HG03442 (cell line): ENCODE data around the gene KRT38.
"Not testable (repeated sequence)": the region's sequence is repeated elsewhere in the genome, so short reads cannot be mapped to it uniquely, and the experiment has no call there.

Source experiments
- ATAC-seq: cut with Tn5 transposase; IDR thresholded peaks from one replicate; pipeline ENCODE4 v1.9.1; 2021; ENCODE audit warnings: mild to moderate bottlenecking, moderate library complexity; ENCODE audit not compliant: unreplicated experiment

The KRT38 gene

DNA sequence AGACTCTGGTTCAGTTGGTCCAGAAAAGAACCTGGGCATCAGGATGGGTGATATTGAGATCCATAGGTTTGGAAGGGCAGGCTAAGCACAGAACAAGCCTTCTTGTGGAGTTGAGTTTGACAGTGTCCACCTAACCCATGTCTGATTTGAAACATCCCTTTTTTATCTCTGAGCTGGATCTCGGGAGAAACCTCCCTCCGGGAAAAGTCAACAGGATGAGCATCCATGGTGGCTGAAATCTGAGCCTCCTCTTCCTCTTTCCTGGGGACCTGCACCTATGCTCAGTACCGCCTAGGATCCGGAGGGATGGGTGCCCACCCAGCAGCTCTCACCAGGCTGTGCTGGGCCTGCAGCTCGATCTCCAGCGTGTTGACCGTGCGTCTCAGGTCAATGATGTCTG lies 23.0 kb upstream of the KRT38 start:
- no peak for ATAC-seq

- no peak for ATAC-seq
These were observed 21.9 kb upstream of the KRT38 start for GRCh38 chr17:41462705-41463104.

DNA sequence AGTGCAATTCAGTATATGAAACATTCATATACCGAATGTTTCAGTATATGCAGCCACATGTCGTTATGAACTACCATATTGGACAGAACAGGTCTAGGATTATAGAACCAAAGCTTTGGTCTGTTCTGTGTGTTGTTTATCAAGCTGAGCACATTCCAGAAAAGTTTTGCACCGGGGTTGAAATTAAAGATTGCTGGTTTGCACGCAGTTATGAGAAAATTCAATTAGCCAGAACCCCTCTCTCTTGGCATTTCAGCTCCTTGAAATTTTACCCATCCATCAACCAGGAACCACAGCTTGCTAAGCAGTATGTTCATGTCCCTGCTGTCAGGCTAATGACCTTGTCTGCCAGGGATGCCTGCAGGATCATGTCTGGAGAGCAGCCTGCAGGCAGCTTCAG lies 16.9 kb upstream of the KRT38 start:
- no peak for ATAC-seq

- ATAC-seq, result no peak
These were observed 15.4 kb upstream of the KRT38 start for GRCh38 chr17:41456204-41456603.

DNA sequence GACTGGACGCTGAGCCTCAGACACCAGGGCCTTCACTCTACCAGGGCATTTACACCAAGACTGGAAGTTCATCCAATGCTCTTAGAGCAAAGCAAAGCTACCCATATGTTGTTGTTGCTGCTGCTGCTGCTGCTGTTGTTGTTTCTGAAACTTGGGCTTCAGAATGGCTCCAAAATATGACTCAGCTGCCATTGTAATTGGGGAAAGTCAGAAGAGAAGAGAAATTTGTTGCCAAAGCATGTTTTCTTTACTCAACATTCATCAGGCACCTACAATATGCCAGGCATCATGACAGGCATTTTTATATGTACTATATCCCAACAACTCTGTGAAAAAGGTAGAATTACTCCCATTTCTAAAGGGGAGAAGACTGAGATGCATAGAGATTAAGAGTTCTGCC lies 14.5 kb upstream of the KRT38 start:
- no peak for ATAC-seq

DNA sequence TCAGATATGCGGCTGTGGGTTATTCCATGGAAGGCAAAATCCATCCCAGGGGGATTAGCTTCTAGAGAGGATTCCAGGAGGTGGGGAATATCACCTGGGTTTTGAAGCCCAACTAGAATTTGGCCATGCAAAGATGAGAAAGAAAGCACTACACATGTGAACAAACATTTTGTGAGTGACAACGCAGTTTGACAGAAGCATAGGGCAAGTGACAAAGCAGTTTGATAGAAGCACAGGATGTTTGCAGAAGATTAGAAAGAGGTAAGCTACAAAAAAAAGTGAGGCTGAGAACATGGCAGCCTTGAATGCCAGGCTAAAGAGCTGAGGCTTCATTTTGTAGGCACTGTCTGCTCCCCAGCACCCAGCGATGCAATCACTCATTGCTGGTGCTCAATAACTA lies 12.3 kb upstream of the KRT38 start:
- ATAC-seq, result no peak

DNA sequence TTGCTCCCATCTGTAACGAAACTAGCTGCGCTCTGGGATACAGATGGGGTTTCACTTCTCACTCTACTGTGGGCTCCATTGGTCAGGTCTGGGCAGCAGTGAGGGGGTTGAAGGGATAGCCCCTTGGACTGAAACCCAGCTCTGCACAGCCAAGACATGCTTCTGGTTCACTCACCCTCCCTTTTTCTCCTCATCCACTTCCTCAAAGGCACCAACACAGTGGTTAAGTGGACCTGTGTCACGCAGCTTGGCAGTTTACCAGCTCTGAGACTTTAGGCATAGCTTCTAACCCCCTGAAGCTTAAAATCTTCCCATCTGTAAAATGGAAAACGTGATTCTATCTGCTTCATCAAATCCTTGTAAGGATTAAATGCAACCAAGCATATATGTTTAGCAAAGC lies 11.5 kb upstream of the KRT38 start:
- no peak for ATAC-seq

GRCh38 chr17:41451154-41451728 lies 10.5 kb upstream of the KRT38 start:
- no peak for ATAC-seq

GRCh38 chr17:41449008-41449407 lies 8.2 kb upstream of the KRT38 start:
- no peak for ATAC-seq

DNA sequence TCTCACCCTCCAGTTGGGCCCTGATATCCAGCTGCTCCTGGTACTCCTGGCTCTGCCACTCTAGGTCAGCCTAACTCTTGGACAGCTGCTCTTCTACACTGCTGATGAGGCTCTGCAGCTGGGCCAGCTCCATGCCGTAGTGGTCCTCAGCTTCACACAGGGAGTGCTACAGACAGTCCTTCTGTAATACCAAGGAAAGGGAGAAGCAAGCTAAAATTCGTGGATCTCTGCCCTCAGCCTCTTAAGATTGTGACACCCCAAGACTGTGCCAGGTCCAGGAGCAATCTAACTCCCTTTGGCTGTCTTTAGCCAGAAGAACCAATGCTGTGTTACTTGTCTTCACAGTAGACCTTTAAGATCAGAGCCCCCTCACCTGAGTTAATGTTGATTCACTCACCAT lies 7.7 kb upstream of the KRT38 start:
- ATAC-seq, result no peak

GRCh38 chr17:41446806-41447205 lies 6.0 kb upstream of the KRT38 start:
- no peak for ATAC-seq

DNA sequence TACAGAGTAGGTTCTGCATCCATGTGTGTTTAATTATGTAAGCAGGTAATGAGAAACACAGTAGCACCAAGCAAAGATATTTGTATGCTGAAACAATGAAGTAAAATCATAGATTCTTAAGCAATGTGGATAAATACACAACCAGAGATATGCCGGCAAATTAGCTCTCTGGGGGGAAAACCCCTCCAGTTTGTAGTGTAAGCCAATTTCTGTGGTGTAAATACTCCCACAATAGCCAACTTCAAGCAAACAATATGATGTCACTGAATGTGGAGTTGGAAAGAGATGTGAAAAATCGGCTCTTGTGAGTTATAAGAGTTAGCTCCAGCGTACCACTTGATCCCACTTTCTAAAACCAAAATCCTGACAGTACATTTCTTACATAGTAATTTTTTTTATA lies 3.9 kb upstream of the KRT38 start:
- ATAC-seq, result no peak

- no peak for ATAC-seq
These were observed 3.4 kb upstream of the KRT38 start for GRCh38 chr17:41444186-41444585.

GRCh38 chr17:41442739-41443138 lies 2.0 kb upstream of the KRT38 start:
- ATAC-seq, result no peak

DNA sequence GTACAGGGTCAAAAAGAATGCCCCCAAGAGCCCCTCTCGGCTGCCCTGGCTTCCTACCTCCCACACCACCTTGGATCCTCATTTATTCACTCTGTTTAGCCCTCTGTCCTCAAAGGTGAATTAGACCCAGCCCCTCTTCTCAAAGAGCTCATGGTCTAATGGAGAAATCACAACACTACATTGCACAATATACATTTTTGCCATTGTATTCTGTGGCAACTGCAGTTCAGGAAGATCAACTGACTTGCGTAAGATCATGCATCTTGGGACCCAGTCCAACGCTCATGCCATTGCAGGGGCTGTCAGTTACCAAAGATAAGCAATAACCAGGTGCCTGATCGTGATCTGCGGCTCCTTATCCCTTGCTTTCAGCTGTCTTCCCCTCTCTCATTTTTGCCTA lies 1.4 kb downstream of the KRT38 start:
- ATAC-seq, result no peak

DNA sequence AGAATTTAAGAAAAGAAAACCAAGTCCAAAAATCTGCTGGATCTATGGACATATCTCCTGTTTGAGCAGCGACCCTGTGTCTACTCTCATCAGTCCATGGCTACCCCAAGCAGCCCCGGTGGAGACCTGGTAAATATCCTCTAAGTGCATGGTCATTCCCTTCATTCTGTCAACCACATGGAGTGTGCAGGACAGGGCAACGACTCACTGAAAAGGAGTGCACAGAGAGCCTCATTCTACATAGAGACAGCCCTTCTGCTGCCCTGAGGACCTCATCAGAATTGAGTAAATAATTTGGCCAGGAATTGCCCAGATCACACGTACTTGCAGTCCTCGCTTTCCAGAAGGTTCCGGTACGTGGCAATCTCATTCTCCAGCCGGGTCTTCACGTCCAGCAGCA lies 3.0 kb downstream of the KRT38 start:
- ATAC-seq, result no peak

DNA sequence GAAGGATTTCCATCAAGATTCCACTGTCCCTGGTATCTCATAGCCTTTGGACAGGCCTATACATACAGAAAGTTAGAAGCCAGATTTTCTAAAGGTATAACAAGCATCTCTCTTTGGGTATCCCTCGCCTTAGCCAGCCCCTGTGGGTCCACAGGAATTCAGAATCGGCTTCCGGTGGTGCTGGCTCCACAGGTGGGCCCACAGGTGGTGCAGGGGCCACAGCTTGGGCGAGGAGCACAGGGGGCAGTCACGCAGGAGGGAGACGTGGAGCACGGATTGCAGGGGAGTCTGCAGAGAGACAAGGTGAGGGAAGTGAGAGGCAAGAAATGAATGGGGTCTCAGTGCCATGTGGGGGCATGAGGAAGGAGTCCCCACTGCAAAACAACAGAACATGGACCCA lies 3.5 kb downstream of the KRT38 start:
- ATAC-seq, result no peak

GRCh38 chr17:41434415-41434814 lies 6.4 kb downstream of the KRT38 start:
- ATAC-seq, result no peak

GRCh38 chr17:41434005-41434404 lies 6.8 kb downstream of the KRT38 start:
- no peak for ATAC-seq

DNA sequence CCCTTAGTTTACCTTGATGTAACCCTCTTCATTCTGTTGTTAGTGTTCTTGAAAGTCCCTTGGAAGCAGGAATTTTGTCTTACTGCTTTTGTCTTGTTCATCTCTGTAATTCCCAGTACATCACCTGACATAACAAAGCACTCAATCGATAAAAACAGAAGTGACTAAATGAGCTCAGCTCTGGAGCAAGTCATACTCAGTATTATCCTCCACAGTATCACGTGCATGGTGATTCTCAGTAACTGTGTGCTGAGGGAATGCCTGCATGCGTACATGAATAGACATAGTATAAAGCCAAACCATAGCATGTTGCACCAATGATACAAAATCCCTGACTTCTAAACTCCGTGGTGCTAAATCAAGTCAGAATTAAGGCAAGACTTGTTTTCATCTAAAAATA lies 7.2 kb downstream of the KRT38 start:
- no peak for ATAC-seq

DNA sequence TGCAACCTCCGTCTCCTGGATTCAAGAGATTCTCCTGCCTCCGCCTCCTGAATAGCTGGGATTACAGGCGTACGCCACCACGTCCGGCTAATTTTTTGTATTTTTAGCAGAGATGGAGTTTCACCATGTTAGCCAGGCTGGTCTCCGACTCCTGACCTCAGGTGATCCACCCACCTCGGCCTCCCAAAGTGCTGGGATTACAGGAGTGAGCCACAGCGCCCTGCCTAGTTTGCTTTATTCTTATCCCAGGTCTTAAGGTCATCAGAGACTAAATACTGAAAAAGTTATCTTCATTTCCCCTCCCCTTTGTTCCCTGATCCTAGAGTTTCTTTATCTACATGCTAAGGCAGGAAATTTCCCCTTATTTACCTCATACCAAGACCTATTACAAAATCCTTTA lies 10.4 kb downstream of the KRT38 start:
- not testable (repeated sequence) for ATAC-seq

- ATAC-seq, result no peak
These were observed 11.1 kb downstream of the KRT38 start for GRCh38 chr17:41429667-41430066.

DNA sequence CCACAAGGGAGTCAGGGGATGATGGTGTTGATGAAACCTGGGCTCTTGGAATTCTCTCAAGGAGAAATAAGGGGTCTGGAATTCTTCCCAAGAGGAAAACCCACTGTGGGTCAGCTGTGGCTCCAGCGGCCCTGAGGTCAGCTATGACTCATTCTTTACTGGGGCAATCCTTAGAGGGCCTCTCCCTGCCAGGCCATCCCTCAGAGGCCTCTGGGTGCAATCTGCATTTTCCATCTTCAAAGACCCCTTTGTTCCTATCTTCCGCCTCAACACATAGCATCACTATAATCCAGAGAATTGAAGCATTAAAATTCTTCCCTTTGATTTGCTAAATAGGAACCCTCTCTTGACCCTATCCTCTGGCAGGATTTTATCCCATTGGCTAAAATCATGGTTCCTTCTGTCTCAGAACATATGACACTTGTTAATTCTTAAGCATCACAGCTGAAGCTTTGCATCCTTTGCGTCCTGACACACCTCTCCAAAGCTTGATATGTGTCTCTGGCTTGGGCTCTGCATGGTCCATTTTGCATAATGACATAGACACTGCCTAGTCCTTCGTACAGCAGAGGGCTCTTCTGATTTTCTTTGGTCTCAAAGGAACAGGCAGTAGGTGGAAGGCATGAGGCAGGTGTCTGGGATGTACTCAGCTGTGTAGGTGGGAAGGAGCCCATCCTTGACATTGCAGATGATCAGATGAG lies 12.0 kb downstream of the KRT38 start:
- ATAC-seq, result no peak
